Type B pancreatic cell (in vitro differentiated cells): Measurements from ENCODE around the gene MOK. TPM values are rescaled to one million over a fixed set of nuclear protein-coding genes. Genes with fewer than 3 reads are reported as not detected.
"Not testable (repeated sequence)": the region's sequence is repeated elsewhere in the genome, so short reads cannot be mapped to it uniquely, and the experiment has no call there.

Source experiments
- DNase-seq: peaks from one replicate; pipeline ENCODE4 v3.0.0; 2021; ENCODE audit warnings: mixed read lengths; ENCODE audit not compliant: unreplicated experiment; ENCODE audit errors: extremely low spot score
- H3K27ac Mint-ChIP-seq: 2 replicates; pipeline ENCODE4 v1.8.0; 2021; ENCODE audit warnings: mild to moderate bottlenecking, mixed read lengths
- H3K27me3 Mint-ChIP-seq: 2 replicates; pipeline ENCODE4 v1.8.0; 2021; ENCODE audit warnings: mixed read lengths
- H3K36me3 Mint-ChIP-seq: 2 replicates; pipeline ENCODE4 v1.8.0; 2021; ENCODE audit warnings: mixed read lengths
- H3K4me1 Mint-ChIP-seq: one replicate; pipeline ENCODE4 v1.8.0; 2021; ENCODE audit warnings: mixed read lengths; ENCODE audit not compliant: unreplicated experiment
- H3K4me3 Mint-ChIP-seq: 2 replicates; pipeline ENCODE4 v1.8.0; 2021; ENCODE audit warnings: mild to moderate bottlenecking, mixed read lengths
- H3K9me3 Mint-ChIP-seq: 2 replicates; pipeline ENCODE4 v1.8.0; 2021; ENCODE audit warnings: mixed read lengths
- long read RNA-seq: library from polyadenylated mRNA; unstranded; transcript quantifications from one replicate; pipeline ENCODE4 v2.0.0, GENCODE V29; 2020
- total RNA-seq: library from RNA; stranded (reverse); gene quantifications from 2 replicates; pipeline ENCODE4 v1.2.1, GENCODE V29; 2021; ENCODE audit warnings: low replicate concordance
- TF ChIP-seq, protein P1 (sequence below): fragments of 200-600 bp; sonication (generic); conservative IDR thresholded peaks from 2 replicates; pipeline ENCODE4 v1.5.0; 2021; ENCODE audit warnings: antibody characterized with exemption, mild to moderate bottlenecking

MOK gene, protein sequence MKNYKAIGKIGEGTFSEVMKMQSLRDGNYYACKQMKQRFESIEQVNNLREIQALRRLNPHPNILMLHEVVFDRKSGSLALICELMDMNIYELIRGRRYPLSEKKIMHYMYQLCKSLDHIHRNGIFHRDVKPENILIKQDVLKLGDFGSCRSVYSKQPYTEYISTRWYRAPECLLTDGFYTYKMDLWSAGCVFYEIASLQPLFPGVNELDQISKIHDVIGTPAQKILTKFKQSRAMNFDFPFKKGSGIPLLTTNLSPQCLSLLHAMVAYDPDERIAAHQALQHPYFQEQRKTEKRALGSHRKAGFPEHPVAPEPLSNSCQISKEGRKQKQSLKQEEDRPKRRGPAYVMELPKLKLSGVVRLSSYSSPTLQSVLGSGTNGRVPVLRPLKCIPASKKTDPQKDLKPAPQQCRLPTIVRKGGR
- 17.7 and 26.3 TPM in 2 replicates for total RNA-seq
- long read RNA-seq, partial matches to known transcripts = 7 of 34 reads
- long read RNA-seq, other reads (novel, unspliced or antisense) = 25 of 34 reads

DNA sequence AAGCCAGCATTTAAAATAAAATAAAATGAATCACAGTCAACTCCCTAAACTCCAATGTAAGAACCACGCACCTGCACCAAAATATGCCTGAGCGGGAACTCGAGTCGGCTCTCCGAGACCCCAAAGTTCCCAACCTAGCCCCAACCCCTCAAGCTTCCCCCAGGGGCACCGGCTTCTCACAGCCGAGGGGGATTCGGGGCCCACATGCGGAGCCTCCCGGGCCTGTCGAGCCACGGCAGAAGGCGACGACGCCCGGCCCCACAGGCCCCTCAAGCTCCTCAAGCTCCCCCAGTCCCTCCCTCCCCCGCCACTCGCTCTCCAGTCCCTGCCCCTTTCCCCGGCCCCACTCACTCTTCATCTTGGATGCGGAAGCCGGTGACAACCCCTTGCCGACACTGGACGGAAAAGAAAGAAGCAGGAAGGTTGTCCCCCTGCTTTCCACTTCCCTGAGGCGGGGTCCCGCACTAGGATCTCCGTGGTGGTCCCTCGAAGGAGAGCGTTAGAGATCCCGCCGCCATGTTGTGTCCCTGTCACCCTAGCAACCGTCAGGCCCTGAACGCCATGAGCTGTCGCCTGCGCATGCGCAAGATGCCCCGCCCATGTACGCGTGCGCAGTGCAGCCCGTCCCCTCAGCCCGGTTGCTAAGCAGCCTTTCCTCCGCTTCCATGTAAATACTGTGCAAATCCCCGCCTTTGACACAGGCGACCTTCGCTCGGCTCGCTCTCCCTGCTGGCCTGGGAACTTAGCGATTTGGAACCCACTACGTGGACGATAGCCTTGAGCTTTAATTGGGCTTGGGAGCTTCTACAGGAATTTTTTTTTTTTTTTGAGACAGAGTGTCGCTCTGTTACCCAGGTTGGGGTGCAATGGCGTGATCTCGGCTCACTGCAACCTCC lies at the start of gene MOK:
TSS of gene MOK (minus strand) at position 554 of the 896 bp plus-strand sequence. CDS start at position 358, 196 bp downstream.
- no peaks in the 10 kb centered on the region for H3K9me3 Mint-ChIP-seq
- peak; percentile 99 for DNase-seq
- peak within 1 kb of the TSS; percentile 98 for H3K4me3 Mint-ChIP-seq
- H3K27me3 Mint-ChIP-seq = peaks cover 3% of the 10 kb centered on the region
- peak within 1 kb of the TSS; percentile 97 for H3K27ac Mint-ChIP-seq
- TF ChIP-seq, protein P1, sequence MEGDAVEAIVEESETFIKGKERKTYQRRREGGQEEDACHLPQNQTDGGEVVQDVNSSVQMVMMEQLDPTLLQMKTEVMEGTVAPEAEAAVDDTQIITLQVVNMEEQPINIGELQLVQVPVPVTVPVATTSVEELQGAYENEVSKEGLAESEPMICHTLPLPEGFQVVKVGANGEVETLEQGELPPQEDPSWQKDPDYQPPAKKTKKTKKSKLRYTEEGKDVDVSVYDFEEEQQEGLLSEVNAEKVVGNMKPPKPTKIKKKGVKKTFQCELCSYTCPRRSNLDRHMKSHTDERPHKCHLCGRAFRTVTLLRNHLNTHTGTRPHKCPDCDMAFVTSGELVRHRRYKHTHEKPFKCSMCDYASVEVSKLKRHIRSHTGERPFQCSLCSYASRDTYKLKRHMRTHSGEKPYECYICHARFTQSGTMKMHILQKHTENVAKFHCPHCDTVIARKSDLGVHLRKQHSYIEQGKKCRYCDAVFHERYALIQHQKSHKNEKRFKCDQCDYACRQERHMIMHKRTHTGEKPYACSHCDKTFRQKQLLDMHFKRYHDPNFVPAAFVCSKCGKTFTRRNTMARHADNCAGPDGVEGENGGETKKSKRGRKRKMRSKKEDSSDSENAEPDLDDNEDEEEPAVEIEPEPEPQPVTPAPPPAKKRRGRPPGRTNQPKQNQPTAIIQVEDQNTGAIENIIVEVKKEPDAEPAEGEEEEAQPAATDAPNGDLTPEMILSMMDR = no peak
- peaks cover 4% of the 10 kb centered on the region for H3K36me3 Mint-ChIP-seq
- H3K4me1 Mint-ChIP-seq = peaks cover 24% of the 10 kb centered on the region

DNA sequence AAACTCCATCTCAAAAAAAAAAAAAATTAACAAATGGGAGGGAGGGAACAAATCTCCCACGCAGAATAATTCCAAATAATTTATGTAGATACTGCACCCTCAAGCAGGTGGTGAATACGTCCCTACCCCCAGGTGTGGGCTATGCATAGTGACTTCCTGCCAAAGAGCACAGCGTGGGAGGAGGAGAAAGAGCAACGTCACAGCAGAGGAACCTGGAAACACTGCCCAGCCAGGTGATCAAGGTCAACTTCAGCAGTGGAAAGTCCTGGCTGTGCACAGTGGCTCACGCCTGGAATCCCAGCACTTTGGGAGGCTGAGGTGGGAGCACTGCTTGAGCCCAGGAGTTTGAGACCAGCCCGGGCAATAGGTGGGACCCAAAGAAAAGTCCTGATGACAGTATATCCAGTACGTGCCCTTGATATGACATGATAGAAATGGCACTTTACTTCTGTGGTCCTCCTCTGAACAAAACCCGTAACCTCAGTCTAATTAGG lies 48.2 kb upstream of the MOK start:
- TF ChIP-seq, protein P1 = no peak
- no peaks in the 10 kb centered on the region for H3K4me1 Mint-ChIP-seq
- H3K36me3 Mint-ChIP-seq = peaks cover 21% of the 10 kb centered on the region
- no peak overlapping the region for H3K27ac Mint-ChIP-seq
- no peaks in the 10 kb centered on the region for H3K27me3 Mint-ChIP-seq
- H3K4me3 Mint-ChIP-seq = no peak overlapping the region
- DNase-seq = no peak
- H3K9me3 Mint-ChIP-seq = no peaks in the 10 kb centered on the region

DNA sequence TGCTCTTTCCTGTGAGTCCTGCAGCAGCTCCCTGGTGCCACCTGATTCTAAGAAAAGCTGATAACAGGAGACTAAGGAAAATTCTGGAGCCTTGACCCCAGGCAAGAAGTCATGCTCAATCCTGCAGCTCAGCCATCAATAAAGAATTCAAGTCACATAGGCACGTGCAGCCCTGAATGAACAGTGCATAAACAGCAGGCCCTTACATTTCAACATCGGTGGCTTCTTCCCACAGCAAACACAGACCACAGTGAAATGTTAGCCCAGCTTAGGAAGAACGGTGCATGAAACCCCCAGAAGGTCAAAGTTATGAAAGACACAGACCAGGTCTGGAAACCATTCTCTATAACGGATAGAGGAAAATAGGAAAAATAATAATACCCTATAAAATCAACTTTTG lies 47.2 kb upstream of the MOK start:
- TF ChIP-seq, protein P1 = no peak
- no peaks in the 10 kb centered on the region for H3K27me3 Mint-ChIP-seq
- DNase-seq = no peak
- H3K36me3 Mint-ChIP-seq = peaks cover 18% of the 10 kb centered on the region
- H3K4me1 Mint-ChIP-seq = no peaks in the 10 kb centered on the region
- H3K9me3 Mint-ChIP-seq = no peaks in the 10 kb centered on the region
- no peak overlapping the region for H3K27ac Mint-ChIP-seq
- no peak overlapping the region for H3K4me3 Mint-ChIP-seq

DNA sequence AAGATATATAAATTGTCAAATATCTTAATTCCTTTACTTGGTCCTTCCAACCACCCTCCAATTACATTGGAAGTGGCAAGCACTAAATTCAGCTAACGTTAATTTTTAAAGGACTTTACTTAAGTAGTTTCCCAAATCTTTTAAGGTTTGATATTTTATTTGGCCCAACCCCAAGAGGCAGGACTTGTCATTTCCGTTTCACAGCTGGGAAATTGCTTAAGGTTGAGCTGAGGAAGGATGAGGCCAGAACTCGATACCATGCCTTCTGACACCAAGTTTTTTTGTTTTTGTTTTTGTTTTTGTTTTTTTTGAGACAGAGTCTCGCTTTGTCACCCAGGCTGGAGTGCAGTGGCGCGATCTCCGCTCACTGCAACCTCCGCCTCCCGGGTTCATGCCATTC lies 46.6 kb upstream of the MOK start:
- not testable (repeated sequence) for H3K27me3 Mint-ChIP-seq, DNase-seq, H3K4me1 Mint-ChIP-seq, H3K9me3 Mint-ChIP-seq, H3K4me3 Mint-ChIP-seq, H3K27ac Mint-ChIP-seq
- peaks cover 15% of the 10 kb centered on the region for H3K36me3 Mint-ChIP-seq

DNA sequence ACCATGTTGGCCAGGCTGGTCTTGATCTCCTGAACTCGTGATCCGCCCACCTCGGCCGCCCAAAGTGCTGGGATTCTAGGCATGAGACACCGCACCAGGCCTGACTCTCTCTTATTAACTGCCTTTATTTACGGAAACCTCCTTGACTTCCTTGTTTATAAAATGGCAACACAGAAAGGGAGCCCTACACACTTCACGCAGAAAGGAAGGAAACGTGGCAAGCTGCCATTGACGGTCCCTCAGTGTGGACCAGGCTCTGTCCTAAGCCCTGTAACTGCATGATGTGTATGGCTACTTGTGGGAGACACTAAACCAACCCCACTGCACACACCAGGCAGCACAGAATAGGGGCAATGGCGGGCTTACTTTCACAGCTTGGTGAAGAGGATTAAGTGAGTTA lies 46.1 kb upstream of the MOK start:
- TF ChIP-seq, protein P1 = no peak
- no peak for DNase-seq
- Mint-ChIP-seq H3K9me3 (no peaks in the 10 kb centered on the region), H3K36me3 (peaks cover 14% of the 10 kb centered on the region), H3K27me3 (no peaks in the 10 kb centered on the region), H3K4me3 (no peak overlapping the region), H3K27ac (no peak overlapping the region), H3K4me1 (no peaks in the 10 kb centered on the region)
